SK-N-SH treated with all-trans-retinoic acid at 6 μM for 48 hours (cell line): ENCODE data around the gene ANKRD11.
"Not testable (repeated sequence)": the region's sequence is repeated elsewhere in the genome, so short reads cannot be mapped to it uniquely, and the experiment has no call there.

Experiments
- ARNTL ChIP-seq: fragments of 450-650 bp; formaldehyde crosslinking; IDR thresholded peaks from 2 replicates; pipeline ENCODE4 v1.5.0; 2020; ENCODE audit warnings: low read depth, mild to moderate bottlenecking, moderate library complexity, borderline replicate concordance
- ESRRG ChIP-seq: fragments of 250-450 bp; sonication (Bioruptor Pico); IDR thresholded peaks from 2 replicates; pipeline ENCODE4 v1.6.1; 2021; ENCODE audit warnings: mild to moderate bottlenecking
- GLIS3 ChIP-seq: fragments of 250-450 bp; sonication (Bioruptor Pico); IDR thresholded peaks from 2 replicates; pipeline ENCODE4 v1.5.0; 2020; ENCODE audit warnings: mild to moderate bottlenecking, moderate library complexity
- ISL1 ChIP-seq: fragments of 250-450 bp; sonication (Bioruptor Pico); IDR thresholded peaks from 2 replicates; pipeline ENCODE4 v2.1.2; 2022; ENCODE audit warnings: mild to moderate bottlenecking, moderate library complexity
- SNAI2 ChIP-seq: fragments of 250-450 bp; sonication (Bioruptor Pico); IDR thresholded peaks from 2 replicates; pipeline ENCODE4 v1.5.0; 2020; ENCODE audit warnings: mild to moderate bottlenecking, moderate library complexity
- ZFP30 ChIP-seq: fragments of 450-650 bp; formaldehyde crosslinking; IDR thresholded peaks from 2 replicates; pipeline ENCODE4 v1.5.0; 2022; ENCODE audit warnings: mild to moderate bottlenecking, moderate library complexity
- ZNF70 ChIP-seq: fragments of 450-650 bp; formaldehyde crosslinking; IDR thresholded peaks from 2 replicates; pipeline ENCODE4 v1.5.0; 2020; ENCODE audit warnings: mild to moderate bottlenecking, moderate library complexity
- TF ChIP-seq, protein P1 (sequence below): fragments of 250-450 bp; sonication (Bioruptor Pico); IDR thresholded peaks from 2 replicates; pipeline ENCODE4 v1.8.0; 2020; ENCODE audit warnings: mild to moderate bottlenecking, moderate library complexity, borderline replicate concordance
- TF ChIP-seq, protein P2 (sequence below): fragments of 250-450 bp; sonication (Bioruptor Pico); IDR thresholded peaks from 2 replicates; pipeline ENCODE4 v1.5.1; 2020; ENCODE audit warnings: low read depth, mild to moderate bottlenecking, moderate library complexity
- TF ChIP-seq, protein P3 (sequence below): fragments of 250-450 bp; sonication (Bioruptor Pico); IDR thresholded peaks from 2 replicates; pipeline ENCODE4 v1.5.1; 2021; ENCODE audit warnings: mild to moderate bottlenecking, moderate library complexity
- TF ChIP-seq, protein P4 (sequence below): fragments of 250-450 bp; sonication (Bioruptor Pico); IDR thresholded peaks from 2 replicates; pipeline ENCODE4 v1.5.0; 2020; ENCODE audit warnings: mild to moderate bottlenecking, moderate library complexity

DNA sequence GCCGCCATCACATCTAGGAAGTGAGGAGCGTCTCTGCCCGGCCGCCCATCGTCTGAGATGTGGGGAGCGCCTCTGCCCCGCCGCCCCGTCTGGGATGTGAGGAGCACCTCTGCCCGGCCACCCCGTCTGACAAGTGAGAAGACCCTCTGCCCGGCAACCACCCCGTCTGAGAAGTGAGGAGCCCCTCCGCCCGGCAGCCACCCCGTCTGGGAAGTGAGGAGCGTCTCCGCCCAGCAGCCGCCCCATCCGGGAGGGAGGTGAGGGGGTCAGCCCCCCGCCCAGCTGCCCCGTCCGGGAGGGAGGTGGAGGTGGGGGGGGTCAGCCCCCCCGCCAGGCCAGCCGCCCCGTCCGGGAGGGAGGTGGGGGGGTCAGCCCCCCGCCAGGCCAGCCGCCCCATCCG is 27.7 kb downstream of the ANKRD11 start:
- TF ChIP-seq ARNTL; GLIS3 (CRISPR knock-in tag); ESRRG (CRISPR knock-in tag); ZFP30; ZNF70; ISL1; SNAI2: not testable (repeated sequence)
- TF ChIP-seq, protein P1, sequence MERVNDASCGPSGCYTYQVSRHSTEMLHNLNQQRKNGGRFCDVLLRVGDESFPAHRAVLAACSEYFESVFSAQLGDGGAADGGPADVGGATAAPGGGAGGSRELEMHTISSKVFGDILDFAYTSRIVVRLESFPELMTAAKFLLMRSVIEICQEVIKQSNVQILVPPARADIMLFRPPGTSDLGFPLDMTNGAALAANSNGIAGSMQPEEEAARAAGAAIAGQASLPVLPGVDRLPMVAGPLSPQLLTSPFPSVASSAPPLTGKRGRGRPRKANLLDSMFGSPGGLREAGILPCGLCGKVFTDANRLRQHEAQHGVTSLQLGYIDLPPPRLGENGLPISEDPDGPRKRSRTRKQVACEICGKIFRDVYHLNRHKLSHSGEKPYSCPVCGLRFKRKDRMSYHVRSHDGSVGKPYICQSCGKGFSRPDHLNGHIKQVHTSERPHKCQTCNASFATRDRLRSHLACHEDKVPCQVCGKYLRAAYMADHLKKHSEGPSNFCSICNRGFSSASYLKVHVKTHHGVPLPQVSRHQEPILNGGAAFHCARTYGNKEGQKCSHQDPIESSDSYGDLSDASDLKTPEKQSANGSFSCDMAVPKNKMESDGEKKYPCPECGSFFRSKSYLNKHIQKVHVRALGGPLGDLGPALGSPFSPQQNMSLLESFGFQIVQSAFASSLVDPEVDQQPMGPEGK (CRISPR knock-in tag), result not testable (repeated sequence)
- TF ChIP-seq, protein P2, sequence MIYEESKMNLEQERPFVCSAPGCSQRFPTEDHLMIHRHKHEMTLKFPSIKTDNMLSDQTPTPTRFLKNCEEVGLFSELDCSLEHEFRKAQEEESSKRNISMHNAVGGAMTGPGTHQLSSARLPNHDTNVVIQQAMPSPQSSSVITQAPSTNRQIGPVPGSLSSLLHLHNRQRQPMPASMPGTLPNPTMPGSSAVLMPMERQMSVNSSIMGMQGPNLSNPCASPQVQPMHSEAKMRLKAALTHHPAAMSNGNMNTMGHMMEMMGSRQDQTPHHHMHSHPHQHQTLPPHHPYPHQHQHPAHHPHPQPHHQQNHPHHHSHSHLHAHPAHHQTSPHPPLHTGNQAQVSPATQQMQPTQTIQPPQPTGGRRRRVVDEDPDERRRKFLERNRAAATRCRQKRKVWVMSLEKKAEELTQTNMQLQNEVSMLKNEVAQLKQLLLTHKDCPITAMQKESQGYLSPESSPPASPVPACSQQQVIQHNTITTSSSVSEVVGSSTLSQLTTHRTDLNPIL (CRISPR knock-in tag), result not testable (repeated sequence)
- TF ChIP-seq, protein P3, sequence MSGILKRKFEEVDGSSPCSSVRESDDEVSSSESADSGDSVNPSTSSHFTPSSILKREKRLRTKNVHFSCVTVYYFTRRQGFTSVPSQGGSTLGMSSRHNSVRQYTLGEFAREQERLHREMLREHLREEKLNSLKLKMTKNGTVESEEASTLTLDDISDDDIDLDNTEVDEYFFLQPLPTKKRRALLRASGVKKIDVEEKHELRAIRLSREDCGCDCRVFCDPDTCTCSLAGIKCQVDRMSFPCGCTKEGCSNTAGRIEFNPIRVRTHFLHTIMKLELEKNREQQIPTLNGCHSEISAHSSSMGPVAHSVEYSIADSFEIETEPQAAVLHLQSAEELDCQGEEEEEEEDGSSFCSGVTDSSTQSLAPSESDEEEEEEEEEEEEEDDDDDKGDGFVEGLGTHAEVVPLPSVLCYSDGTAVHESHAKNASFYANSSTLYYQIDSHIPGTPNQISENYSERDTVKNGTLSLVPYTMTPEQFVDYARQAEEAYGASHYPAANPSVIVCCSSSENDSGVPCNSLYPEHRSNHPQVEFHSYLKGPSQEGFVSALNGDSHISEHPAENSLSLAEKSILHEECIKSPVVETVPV (CRISPR knock-in tag), result not testable (repeated sequence)
- TF ChIP-seq, protein P4, sequence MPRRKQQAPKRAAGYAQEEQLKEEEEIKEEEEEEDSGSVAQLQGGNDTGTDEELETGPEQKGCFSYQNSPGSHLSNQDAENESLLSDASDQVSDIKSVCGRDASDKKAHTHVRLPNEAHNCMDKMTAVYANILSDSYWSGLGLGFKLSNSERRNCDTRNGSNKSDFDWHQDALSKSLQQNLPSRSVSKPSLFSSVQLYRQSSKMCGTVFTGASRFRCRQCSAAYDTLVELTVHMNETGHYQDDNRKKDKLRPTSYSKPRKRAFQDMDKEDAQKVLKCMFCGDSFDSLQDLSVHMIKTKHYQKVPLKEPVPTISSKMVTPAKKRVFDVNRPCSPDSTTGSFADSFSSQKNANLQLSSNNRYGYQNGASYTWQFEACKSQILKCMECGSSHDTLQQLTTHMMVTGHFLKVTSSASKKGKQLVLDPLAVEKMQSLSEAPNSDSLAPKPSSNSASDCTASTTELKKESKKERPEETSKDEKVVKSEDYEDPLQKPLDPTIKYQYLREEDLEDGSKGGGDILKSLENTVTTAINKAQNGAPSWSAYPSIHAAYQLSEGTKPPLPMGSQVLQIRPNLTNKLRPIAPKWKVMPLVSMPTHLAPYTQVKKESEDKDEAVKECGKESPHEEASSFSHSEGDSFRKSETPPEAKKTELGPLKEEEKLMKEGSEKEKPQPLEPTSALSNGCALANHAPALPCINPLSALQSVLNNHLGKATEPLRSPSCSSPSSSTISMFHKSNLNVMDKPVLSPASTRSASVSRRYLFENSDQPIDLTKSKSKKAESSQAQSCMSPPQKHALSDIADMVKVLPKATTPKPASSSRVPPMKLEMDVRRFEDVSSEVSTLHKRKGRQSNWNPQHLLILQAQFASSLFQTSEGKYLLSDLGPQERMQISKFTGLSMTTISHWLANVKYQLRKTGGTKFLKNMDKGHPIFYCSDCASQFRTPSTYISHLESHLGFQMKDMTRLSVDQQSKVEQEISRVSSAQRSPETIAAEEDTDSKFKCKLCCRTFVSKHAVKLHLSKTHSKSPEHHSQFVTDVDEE, result not testable (repeated sequence)
